Activated CD8-positive, alpha-beta T cell treated with anti-CD3 and anti-CD28 coated beads for 36 hours (primary cell): ENCODE results near the gene TRHDE. TPM values are rescaled to one million over a fixed set of nuclear protein-coding genes. Genes with fewer than 3 reads are reported as not detected.

Source experiments
- ATAC-seq: fragments of 200-7000 bp; cut with Tn5 transposase; one replicate; pipeline ENCODE4 v1.10.0; 2021; ENCODE audit warnings: mild to moderate bottlenecking, moderate library complexity
- CTCF ChIA-PET: fragments of 350-600 bp; sonication (Branson Sonifier 250); formaldehyde crosslinking; loops from one replicate; lab custom pipeline; 2021; ENCODE audit warnings: antibody characterized with exemption; lab: Charles Lee
- POLR2A ChIA-PET: fragments of 350-600 bp; sonication (Branson Sonifier 250); formaldehyde crosslinking; loops from one replicate; lab custom pipeline; 2021; ENCODE audit warnings: antibody characterized with exemption; lab: Charles Lee
- DNase-seq: peaks from one replicate; pipeline ENCODE4 v3.0.0-alpha.2; 2020
- H3K27ac Mint-ChIP-seq: one replicate; pipeline ENCODE4 v1.8.0; 2021; ENCODE audit warnings: mild to moderate bottlenecking, mixed read lengths
- H3K27me3 Mint-ChIP-seq: one replicate; pipeline ENCODE4 v1.8.0; 2021; ENCODE audit warnings: mixed read lengths
- H3K36me3 Mint-ChIP-seq: one replicate; pipeline ENCODE4 v1.8.0; 2021; ENCODE audit warnings: low read depth, mixed read lengths
- H3K4me1 Mint-ChIP-seq: one replicate; pipeline ENCODE4 v1.8.0; 2021; ENCODE audit warnings: low read depth, mixed read lengths
- H3K4me3 Mint-ChIP-seq: one replicate; pipeline ENCODE4 v1.8.0; 2021; ENCODE audit warnings: mild to moderate bottlenecking, moderate library complexity, mixed read lengths
- H3K9me3 Mint-ChIP-seq: one replicate; pipeline ENCODE4 v1.8.0; 2021; ENCODE audit warnings: mixed read lengths
- intact Hi-C: fragments of 100-400 bp; cut with micrococcal nuclease; formaldehyde crosslinking; loops from one replicate; pipeline ENCODE4 v1.10.0; 2022
- total RNA-seq, 2 experiments: library from RNA; stranded (reverse); gene quantifications; one replicate each; pipeline ENCODE4 v1.2.3, GENCODE V29; 2021
- TF ChIP-seq, protein P1 (sequence below): fragments of 200-600 bp; IDR thresholded peaks from one replicate; pipeline ENCODE4 v1.8.0; 2022; ENCODE audit warnings: antibody characterized with exemption, mild to moderate bottlenecking

Gene TRHDE
- total RNA-seq, 2 experiments from 2014 or later, result not detected

DNA sequence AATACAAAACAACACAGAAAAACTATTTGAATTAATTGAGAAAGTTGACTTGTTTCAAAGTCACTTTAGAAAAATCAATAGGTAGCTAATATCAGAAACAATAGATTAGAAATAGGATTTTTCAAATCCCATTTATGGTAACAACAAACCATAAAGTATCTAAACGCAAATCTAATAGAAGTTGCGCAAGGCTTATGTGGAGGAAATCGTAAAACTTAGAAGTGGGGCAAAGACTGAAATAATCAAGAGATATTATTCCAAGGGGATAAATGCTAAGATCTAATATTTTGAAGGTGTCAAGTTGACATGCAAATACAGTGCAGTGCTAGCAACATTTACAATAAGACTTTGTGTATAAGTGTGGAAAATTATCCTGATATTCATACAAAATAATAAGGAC is 87.2 kb downstream of the TRHDE start:
- ChIA-PET POLR2A (no interaction called here), CTCF (no interaction called here)
- no peaks in the 10 kb centered on the region for H3K4me1 Mint-ChIP-seq
- no peaks in the 10 kb centered on the region for H3K36me3 Mint-ChIP-seq
- TF ChIP-seq, protein P1, sequence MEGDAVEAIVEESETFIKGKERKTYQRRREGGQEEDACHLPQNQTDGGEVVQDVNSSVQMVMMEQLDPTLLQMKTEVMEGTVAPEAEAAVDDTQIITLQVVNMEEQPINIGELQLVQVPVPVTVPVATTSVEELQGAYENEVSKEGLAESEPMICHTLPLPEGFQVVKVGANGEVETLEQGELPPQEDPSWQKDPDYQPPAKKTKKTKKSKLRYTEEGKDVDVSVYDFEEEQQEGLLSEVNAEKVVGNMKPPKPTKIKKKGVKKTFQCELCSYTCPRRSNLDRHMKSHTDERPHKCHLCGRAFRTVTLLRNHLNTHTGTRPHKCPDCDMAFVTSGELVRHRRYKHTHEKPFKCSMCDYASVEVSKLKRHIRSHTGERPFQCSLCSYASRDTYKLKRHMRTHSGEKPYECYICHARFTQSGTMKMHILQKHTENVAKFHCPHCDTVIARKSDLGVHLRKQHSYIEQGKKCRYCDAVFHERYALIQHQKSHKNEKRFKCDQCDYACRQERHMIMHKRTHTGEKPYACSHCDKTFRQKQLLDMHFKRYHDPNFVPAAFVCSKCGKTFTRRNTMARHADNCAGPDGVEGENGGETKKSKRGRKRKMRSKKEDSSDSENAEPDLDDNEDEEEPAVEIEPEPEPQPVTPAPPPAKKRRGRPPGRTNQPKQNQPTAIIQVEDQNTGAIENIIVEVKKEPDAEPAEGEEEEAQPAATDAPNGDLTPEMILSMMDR, result no peak
- H3K4me3 Mint-ChIP-seq, result no peak overlapping the region
- H3K27ac Mint-ChIP-seq, result no peak overlapping the region
- H3K9me3 Mint-ChIP-seq, result no peaks in the 10 kb centered on the region
- DNase-seq (no peak), ATAC-seq (no peak)
- intact Hi-C loops, result no loop called here
- no peaks in the 10 kb centered on the region for H3K27me3 Mint-ChIP-seq

DNA sequence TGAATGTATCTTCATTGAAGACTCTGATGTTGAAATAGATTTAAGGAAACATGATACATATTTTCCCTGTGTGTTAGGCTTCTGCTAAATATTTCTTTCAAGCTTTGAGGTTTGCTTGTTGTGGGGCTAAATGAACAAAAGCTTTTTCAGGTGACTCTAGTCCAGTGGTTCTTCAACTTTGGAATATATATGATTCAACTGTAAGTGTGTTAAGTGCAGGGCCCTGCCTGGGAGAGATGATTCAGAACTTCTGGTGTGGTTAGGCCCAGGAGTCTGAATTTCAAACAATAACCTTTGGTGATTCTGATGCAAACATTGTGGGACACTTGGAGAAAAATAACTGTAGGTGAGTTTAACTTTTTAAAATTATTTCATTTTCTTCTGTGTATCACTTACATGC is 93.0 kb downstream of the TRHDE start:
- POLR2A ChIA-PET, result no interaction called here
- TF ChIP-seq, protein P1, result no peak
- no peak overlapping the region for H3K4me3 Mint-ChIP-seq
- DNase-seq, result no peak
- H3K27me3 Mint-ChIP-seq, result no peaks in the 10 kb centered on the region
- no peak overlapping the region for H3K27ac Mint-ChIP-seq
- H3K4me1 Mint-ChIP-seq, result no peaks in the 10 kb centered on the region
- ATAC-seq, result no peak
- intact Hi-C loops, result no loop called here
- CTCF ChIA-PET, result interaction anchor here (1.5 kb wide), 1 partner anchor 18 kb away, joined by 3 read pairs; no protein-coding TSS in a partner anchor
- no peaks in the 10 kb centered on the region for H3K36me3 Mint-ChIP-seq
- no peaks in the 10 kb centered on the region for H3K9me3 Mint-ChIP-seq

DNA sequence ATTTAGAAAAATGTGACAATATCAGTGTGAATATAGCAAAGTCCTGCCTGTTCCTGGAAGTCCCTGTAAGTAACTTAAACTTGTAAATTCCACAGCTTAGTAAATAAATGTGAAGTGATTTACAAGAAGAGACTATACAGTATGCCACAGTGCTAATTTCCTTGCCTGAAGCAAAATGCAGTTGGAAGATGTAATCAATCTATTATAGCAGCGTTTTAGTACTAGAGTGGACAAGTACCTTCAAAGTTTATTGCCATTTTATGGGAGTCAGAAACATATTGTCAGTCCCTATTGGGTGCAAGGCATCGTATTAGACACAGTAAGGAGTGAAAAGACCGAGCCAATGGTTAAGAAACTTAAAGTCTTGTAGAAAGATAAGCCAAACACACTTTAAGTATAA is 94.1 kb downstream of the TRHDE start:
- Mint-ChIP-seq H3K4me1 (no peaks in the 10 kb centered on the region), H3K9me3 (no peaks in the 10 kb centered on the region), H3K27me3 (no peaks in the 10 kb centered on the region), H3K4me3 (no peak overlapping the region), H3K27ac (no peak overlapping the region), H3K36me3 (no peaks in the 10 kb centered on the region)
- DNase-seq (no peak), ATAC-seq (no peak)
- ChIA-PET POLR2A (no interaction called here), CTCF (no interaction called here)
- TF ChIP-seq, protein P1, result no peak
- intact Hi-C loops, result no loop called here

DNA sequence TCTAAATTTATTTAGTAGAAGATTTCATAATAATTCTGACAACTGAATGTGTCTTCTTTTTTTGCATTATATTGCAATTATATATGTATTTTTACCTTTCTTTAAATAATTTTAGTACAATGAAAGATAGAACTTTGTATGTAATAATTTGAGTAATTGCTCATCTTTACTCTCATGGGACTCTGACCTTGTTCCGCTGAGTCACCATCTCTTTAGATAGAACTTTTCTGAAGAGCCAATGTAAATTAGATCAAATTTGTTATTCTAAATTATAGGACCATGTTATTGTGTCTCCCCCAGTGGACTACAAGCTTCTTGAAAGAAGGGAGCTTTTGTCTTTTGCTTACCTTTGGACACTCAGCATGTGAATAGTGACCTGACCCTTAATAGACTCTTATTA is 96.1 kb downstream of the TRHDE start:
- ATAC-seq, result no peak
- CTCF ChIA-PET, result no interaction called here
- Mint-ChIP-seq H3K4me1 (no peaks in the 10 kb centered on the region), H3K4me3 (no peak overlapping the region), H3K27ac (no peak overlapping the region), H3K36me3 (no peaks in the 10 kb centered on the region), H3K27me3 (no peaks in the 10 kb centered on the region), H3K9me3 (no peaks in the 10 kb centered on the region)
- POLR2A ChIA-PET, result no interaction called here
- TF ChIP-seq, protein P1, result no peak
- no peak for DNase-seq
- intact Hi-C loops, result no loop called here

DNA sequence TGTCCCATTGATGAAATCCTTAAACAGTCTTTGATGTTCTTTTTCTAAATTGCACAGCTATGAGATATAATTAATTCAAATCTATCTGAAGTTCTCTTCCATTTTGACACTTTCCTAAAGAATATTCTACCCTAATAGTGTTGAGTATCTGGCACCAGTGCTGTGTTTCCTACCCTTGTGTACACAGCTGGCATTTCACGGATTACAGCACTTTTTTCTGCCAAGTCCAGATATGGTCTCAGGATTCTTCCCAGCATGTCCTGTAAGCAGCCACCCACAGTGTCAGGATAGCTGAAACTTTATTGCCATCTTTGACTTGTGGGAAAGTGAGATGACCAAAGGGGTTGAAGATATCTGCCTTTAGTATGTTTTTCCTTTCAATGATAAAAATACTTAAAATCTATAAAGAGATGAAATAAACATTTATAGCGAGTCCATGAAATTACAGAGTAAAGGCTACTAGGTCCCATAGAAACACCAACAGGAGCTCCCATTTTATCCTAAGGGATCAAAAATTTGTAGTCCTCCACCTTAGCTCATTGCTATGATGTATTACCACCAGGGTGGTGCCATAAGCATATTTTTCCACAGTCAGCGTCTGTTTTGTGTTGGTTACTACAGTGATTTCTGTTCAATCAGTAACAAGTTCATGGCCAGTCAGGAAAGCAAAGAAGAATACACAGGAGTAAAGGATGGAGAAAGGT is 96.7 kb downstream of the TRHDE start:
- TF ChIP-seq, protein P1, result no peak
- POLR2A ChIA-PET, result no interaction called here
- H3K27ac Mint-ChIP-seq, result no peak overlapping the region
- no peaks in the 10 kb centered on the region for H3K9me3 Mint-ChIP-seq
- no peak for DNase-seq
- intact Hi-C loops, result no loop called here
- no peak overlapping the region for H3K4me3 Mint-ChIP-seq
- no peaks in the 10 kb centered on the region for H3K27me3 Mint-ChIP-seq
- no peaks in the 10 kb centered on the region for H3K4me1 Mint-ChIP-seq
- no peak for ATAC-seq
- H3K36me3 Mint-ChIP-seq, result no peaks in the 10 kb centered on the region
- CTCF ChIA-PET, result interaction anchor here (1.3 kb wide), 1 partner anchor 22 kb away, joined by 3 read pairs; no protein-coding TSS in a partner anchor
